ENCODE data around the gene PAK1.

The PAK1 gene

GRCh38 chr11:77474684-77475060 lies 778 bp upstream of the PAK1 start:
- DNase-seq (ENCODE audit: low read depth): no peak

- DNase-seq (ENCODE audit: low read depth): peak; percentile 22
Measured at GRCh38 chr11:77472991-77473800, 698 bp downstream of the PAK1 start.

GRCh38 chr11:77471558-77472193 lies 2.2 kb downstream of the PAK1 start:
- DNase-seq (ENCODE audit: low read depth): no peak

DNA sequence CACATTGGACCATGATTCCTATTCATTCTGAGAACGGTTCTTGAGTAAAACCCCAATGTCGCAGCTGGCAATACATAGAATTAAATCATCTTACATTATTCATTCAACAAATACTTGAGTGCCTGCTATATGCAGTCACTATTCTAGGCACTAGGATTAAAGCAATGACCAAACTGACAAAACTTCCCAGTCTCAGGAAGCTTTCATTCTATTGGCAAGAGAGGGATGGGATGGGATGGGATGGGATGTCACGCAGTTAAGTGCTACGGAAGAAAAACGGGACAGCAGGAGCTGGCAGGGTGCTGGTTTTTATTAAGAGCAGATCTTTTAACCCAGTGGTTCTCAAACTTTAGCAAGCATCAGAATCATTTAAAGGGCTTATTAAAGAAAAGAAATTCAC lies 2.9 kb downstream of the PAK1 start:
- no peak for DNase-seq (ENCODE audit: low read depth)

DNA sequence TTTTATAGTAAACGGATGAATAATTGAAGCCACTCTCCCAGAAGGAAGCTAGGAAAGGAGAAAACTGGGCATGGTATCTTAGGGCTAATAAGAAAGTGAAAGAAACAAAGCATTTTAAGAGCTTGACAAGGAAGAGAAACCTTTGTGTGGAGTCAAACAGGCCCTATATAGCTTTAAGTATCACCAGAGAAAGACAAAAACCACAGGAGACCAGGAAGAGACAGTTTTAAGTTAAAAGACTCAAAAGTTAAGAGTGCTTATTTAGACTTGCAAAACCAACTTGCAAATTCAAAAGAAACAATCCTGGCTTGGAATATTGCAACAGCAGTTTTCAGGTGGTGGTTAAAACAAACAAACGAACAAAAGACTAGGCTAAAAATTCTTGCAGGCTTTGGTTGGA lies 3.4 kb downstream of the PAK1 start:
- no peak for DNase-seq (ENCODE audit: low read depth)

DNA sequence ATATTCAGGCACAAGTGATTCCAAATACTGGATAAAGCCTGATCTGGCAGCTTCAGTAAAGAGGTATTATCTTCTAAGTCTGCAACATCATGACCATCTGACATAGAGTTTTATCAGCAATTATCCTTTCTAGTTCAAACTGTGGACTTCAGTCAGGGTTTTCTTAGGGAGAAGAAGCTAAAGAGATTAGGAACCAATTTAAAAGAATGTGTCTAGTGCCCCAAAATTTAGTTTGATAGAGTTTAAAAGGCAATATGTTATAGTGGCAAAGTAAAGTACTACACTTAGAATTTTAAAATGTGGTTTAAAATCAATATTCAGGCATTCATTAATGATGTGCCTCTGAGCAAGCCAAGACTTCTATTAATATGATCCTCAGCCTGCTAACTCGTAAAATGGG lies 5.4 kb downstream of the PAK1 start:
- DNase-seq (ENCODE audit: low read depth): no peak

DNA sequence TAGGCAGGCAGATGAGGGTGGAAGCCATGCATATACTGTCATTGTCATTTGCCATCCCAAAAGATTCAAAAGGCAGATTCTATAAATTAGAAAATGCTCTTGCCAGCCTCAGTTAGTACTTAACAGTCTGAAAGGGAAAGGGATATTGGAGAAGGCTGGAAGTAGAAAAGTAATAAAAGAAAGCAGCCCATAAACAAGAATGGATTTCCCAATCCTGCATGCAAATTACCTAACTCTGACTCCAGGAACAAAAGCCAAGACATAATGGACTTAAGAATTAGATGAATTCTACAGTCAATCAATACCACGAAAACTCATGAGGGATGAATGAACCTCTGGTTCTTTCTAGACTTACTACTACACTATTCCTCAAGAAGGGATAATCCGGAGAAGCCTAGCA lies 5.9 kb downstream of the PAK1 start:
- no peak for DNase-seq (ENCODE audit: low read depth)

- DNase-seq (ENCODE audit: low read depth): no peak
Measured at GRCh38 chr11:77467233-77467632, 6.7 kb downstream of the PAK1 start.

DNA sequence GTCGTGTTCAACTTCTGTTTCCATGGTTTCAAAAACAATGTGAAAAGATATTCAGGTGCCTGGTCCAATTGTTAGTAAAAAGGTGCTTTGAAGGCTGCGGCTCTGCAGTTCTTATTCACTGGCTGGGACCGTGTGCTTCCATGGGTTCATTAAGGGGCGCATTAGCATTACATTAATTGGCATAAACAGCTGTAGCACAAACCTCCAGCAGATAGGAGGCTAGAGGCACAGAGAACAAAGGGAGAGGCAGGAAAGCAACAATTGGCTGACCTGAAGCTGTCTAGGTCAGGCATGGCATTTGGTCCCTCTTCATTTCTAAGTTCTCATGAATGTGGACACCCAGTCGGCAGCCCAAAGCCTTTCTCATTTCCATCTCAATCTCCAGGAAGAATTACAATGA lies 16.6 kb downstream of the PAK1 start:
- DNase-seq (ENCODE audit: low read depth): no peak

DNA sequence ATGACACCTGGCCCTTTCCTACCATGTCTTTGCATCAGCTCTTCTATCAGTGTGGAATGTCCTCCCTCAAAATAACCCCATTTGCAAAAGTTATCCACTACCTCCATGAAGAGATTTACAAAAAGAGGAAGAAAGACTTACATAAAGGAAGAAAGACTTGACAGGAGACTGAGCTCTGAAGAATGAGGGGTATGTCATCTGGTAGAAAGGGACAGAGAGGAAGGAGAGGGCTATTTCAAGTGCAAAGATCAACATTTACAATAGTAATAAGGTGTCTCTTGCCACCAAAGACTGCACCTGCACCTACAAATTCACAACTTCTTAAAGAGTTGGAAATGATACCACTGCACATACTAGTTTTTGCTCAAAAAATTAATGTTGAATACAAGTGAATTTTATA lies 18.2 kb downstream of the PAK1 start:
- no peak for DNase-seq (ENCODE audit: low read depth)

GRCh38 chr11:77454867-77455655 lies 18.8 kb downstream of the PAK1 start:
- no peak for DNase-seq (ENCODE audit: low read depth)

- DNase-seq (ENCODE audit: low read depth): no peak
Measured at GRCh38 chr11:77450227-77450626, 23.7 kb downstream of the PAK1 start.

GRCh38 chr11:77449784-77450183 lies 24.1 kb downstream of the PAK1 start:
- no peak for DNase-seq (ENCODE audit: low read depth)

DNA sequence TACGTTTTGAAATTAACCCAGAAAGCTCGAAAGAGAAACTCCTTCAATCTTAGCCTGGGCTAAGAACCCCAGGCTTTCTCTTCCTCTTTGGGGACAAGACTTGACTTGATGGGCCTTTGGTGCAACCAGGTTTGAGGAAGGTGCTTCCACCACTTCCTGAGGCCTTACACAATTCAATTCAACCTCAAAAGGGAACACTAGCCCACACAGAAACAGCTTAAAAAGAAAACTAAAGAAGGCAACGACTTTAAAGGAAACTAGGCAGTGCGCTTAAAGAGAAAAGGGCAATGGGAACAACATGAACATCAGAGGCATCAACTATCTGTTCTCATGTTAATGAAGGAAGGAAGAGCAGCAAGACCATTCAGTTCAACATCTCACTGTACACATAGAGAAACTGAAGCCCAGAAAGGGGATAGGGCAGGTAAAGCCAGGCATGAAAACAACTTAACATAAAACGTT lies 24.8 kb downstream of the PAK1 start:
- DNase-seq (ENCODE audit: low read depth): no peak

DNA sequence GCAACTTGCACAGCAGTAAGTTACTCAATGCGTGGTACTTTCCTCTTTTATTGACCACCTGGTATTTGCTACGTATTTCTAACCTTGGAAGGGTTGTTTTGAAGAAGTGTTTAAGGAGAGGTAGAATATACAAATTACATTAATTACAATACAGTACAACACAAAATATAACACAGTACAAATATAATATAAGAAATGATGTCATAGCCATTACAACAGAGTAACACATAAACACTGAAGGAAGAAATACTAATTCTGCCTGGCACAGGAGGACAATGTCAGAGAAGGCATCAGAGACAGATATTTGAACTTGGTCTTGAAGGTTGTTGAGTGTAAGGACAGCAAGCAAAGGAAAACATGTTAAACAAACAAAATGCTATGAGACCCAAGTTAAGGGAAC lies 25.6 kb downstream of the PAK1 start:
- no peak for DNase-seq (ENCODE audit: low read depth)

DNA sequence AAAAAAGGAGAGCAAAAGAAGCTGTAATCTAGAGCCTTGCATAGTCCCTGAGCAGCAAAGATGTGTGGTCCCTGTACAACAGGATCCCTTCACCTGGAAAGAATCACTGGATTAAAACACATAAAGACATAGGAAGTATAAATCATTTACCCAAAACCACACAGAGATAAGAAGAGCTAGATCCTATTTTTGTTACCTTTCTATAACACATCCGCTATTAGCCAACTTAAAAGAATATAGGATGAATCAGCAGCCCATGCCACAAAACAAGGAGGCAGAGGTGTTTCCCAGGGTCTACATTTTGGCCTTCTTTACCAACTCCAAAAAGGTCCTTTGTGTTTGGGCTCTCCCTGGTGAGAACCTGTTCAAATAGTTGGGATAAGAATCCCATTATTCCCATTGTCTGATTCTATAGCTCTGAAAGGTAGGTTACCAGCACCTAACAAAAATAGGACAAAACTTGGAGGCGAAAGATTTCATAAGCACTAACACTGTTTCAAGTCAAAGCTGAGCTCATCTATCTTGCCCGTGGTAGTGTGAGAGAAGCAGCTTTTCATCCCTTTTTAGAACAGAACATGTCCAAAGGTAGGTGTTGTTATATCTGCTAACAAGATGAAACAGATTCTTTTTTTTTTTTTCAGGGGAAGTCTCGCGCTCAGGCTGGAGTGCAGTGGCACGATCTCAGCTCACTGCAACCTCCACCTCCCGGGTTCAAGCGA lies 26.8 kb downstream of the PAK1 start:
- DNase-seq (ENCODE audit: low read depth): no peak

GRCh38 chr11:77444261-77444660 lies 29.6 kb downstream of the PAK1 start:
- no peak for DNase-seq (ENCODE audit: low read depth)

GRCh38 chr11:77442394-77443053 lies 31.4 kb downstream of the PAK1 start:
- no peak for DNase-seq (ENCODE audit: low read depth)

- DNase-seq (ENCODE audit: low read depth): no peak
Measured at GRCh38 chr11:77441426-77441825, 32.5 kb downstream of the PAK1 start.

DNA sequence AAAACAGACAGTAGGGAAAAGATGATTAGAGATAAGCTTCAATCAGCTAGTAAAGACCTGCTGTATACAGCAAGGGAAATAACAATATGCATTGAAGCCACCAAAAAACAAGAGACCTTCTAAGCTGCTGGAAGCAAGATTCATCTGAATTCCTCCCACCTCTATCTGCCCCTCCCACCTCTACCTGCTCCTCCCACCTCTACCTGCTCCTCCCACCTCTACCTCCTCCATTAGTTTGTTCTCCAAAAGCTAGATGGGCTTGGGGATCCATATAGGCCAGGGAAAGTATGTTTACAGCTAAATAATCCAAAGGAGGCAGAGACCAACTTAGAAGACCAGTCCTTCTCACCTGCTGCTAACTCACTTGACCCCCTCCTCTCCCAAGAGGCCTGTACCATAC lies 33.2 kb downstream of the PAK1 start:
- DNase-seq (ENCODE audit: low read depth): no peak

DNA sequence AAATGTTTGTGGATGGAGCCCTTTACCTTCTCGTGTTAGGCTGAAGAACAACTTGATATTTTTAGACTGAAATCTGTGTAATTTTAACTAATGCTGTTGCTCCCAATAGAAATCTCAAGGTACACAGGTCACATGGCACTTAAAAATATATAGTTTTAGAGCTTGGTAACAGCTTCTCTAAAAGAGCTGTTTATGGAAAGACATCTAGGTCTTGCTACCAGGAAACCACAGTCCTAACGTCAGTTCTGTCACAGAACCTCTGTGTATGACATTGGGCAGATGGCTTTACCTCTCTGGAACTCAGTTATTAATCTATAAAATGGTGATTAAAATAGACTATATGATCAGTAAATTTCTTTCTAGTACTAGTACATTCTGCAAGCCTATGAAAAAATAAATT lies 35.4 kb downstream of the PAK1 start:
- no peak for DNase-seq (ENCODE audit: low read depth)

GRCh38 chr11:77436969-77437368 lies 36.9 kb downstream of the PAK1 start:
- no peak for DNase-seq (ENCODE audit: low read depth)
